Activated CD8-positive, alpha-beta memory T cell treated with anti-CD3 and anti-CD28 coated beads for 1 hour (primary cell): ENCODE measurements around the gene PPM1B.
"Not testable (repeated sequence)": the region's sequence is repeated elsewhere in the genome, so short reads cannot be mapped to it uniquely, and the experiment has no call there.

Source experiments
- DNase-seq, 2 donors: peaks; one replicate each; pipeline ENCODE4 v3.0.0-alpha.2; 2020; ENCODE audit warnings: low read depth in 1 of 2; ENCODE audit errors: extremely low read depth in 1 of 2

The PPM1B gene

DNA sequence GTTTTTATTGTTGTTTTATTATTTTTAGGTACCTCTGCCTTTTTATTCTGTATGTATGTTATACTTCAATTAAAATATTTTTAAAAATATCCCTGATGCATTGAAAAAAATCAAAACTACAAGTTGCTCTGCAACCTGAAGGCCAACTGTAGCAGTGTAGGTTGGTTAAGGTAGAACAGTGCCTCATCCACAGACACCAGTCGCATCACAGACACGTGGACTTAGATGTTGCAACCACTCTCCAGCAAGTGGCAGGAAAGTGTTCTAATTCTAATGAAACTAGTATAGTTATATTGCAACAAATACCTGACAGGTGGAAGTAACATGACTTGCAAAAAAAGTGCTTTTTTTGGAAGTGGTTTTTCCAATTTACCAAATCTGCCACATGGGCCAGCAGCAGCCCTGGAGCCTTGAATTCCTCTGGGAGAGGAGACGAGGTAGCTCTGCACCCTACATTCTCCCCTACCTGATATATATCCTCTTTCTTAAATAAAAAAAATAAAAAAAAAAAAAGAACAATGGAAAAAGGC lies 78.2 kb downstream of the PPM1B start:
- no peak for DNase-seq

DNA sequence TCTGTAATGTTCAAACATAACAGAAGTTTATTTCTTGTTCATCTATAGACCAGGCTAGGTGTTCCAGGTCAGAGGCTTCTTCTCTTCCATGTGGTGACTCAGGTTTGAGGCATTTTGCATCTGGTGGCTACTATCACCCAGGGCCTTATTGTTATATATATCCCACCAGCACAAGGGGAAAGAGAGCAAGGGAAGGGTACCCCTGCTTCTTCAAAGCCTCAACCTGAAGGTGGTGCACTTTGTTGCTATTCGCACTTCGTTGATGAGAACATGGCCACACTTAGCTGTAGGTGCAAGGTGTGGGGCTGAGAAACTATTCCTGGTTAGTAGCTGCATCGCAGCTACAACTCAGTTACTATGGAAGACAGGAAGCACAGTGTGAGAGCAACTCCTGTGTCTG lies 79.2 kb downstream of the PPM1B start:
- DNase-seq, result no peak

DNA sequence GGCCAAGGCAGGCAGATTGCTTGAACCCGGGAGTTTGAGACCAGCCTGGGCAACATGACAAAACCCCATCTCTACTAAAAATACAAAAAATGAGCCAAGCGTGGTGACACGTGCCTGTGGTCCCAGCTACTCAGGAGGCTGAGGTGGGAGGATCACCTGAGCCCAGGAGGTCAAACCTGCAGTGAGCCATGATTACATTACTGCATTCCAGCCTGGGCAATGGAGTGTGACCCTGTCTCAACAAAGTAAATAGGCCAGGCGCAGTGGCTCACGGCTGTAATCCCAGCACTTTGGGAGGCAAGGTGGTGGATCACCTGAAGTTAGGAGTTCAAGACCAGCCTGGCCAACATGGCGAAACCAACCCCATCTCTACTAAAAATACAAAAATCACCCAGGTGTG lies 80.6 kb downstream of the PPM1B start:
- not testable (repeated sequence) for DNase-seq

DNA sequence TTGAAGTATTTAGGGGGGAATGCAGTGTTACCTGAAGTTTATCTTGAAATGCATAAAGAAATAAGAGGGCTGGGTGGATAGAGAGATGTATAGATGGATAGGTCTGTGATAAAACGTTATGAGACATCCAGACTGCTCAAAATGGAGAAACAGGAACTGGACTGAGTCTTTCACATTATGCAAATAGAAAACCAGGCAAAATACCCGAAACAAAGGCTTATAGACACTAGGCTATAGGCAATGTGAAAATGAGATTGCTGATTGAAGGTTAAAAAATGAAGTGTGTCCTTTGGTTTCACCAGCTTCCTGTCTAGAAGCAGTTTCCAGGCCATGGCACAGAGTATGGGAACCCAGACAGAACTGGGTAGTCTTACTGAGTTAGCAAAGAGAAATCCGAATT lies 81.7 kb downstream of the PPM1B start:
- DNase-seq, result no peak

GRCh38 chr2:44254023-44254422 lies 85.3 kb downstream of the PPM1B start:
- DNase-seq, result no peak

- DNase-seq, result not testable (repeated sequence)
Measured at GRCh38 chr2:44255704-44256103, 87.0 kb downstream of the PPM1B start.

DNA sequence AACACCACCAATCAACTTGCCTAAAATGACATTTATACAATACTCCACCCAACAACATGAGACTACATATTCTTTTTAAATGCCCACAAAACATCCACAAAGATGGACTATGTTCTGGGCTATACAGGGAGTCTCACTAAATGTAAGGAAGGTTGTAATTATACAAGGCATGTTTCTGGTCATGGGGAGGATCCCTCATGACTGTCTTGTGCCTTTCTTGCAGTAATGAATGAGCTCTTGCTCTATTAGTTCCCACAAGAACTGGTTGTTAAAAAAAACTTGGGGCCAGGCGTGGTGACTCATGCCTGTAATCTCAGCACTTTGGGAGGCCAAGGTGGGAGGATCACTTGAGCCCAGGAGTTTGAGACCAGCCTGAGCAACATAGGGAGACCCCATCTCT lies 89.1 kb downstream of the PPM1B start:
- not testable (repeated sequence) for DNase-seq

- no peak for DNase-seq
Measured at GRCh38 chr2:44267269-44267795, 98.7 kb downstream of the PPM1B start.

- DNase-seq, result no peak
Measured at GRCh38 chr2:44267796-44268648, 99.3 kb downstream of the PPM1B start.

- no peak for DNase-seq
Measured at GRCh38 chr2:44269831-44270230, 101.2 kb downstream of the PPM1B start.

DNA sequence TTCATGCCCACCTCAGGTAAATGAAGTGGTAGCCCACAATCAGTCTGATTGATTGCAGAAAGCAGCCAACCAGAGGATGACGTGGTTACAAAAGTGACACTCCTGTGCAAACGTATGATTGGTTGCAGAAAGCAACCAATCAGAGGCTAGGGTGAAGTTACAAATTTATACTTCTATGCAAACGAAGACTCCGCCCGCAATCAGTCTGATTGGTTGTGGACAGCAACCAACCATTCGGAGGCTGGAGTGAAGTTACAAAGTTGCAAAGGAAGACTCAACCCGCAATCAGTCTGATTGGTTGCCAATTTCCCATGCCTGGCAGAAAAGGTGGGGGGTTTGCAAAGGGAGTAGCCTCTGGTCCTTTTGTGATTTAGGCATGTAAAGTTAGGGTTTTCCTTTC lies 102.6 kb downstream of the PPM1B start:
- no peak for DNase-seq

DNA sequence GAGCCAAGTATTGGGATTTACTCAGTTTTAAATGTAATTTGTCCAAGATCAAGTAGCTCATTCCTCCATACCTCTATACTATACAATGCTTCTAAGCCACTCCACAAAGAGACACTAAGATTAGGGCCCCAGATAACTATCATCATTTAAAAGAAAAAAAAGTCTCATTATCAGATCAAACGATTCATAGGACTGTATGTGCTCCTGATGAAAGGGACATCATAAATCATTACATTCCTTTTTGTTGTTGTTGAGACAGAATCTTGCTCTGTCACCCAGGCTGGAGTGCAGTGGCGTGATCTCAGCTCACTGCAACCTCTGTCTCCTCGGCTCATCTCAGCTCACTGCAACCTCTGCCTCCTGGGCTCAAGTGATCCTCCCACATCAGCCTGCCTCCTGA lies 104.4 kb downstream of the PPM1B start:
- DNase-seq, result no peak

DNA sequence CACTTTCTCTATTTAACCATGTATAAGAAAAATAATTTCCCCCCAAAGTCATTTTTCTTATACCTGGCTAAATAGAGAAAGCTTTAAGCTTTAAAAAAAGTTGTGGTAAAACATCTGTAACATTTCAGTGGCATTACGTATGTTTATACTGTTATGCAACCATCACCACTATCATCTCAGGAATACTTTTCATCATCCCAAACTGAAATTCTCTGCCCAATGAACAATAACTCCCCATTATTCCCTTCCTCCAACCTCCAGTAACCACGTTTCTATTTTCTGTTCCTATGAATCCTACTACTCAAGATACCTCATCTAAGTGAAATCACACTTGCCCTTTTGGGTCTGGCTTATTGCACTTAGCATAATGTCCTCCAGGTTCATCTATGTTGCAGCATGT lies 104.9 kb downstream of the PPM1B start:
- DNase-seq, result no peak

GRCh38 chr2:44275927-44276303 lies 107.2 kb downstream of the PPM1B start:
- no peak for DNase-seq

- DNase-seq, result no peak
Measured at GRCh38 chr2:44277541-44277940, 108.9 kb downstream of the PPM1B start.

DNA sequence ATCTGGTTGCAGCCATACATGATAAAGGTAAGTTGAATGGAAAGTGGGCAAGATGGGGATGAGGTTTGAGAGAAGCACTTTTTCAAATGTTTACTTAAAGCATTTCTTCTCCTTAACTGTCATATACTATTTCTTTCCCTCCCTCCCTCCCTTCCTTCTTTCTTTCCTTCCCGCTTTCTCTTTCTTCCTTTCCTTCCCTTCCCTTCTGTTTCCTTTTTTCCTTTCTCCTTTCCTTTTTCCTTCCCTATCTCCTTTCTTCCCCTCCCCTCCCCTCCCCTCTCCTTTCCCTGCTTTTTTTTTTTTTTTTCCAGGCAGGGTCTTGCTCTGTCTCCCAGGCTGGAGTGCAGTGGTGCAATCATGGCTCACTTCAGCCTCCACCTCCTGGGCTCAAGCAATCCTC lies 112.2 kb downstream of the PPM1B start:
- no peak for DNase-seq
